CD4-positive, alpha-beta memory T cell (primary cell): Measurements from ENCODE around the gene PRR23E. TPM values are rescaled to one million over a fixed set of nuclear protein-coding genes. Genes with fewer than 3 reads are reported as not detected.

Experiments used
- CTCF ChIA-PET: fragments of 350-600 bp; sonication (Branson Sonifier 250); formaldehyde crosslinking; loops from one replicate; lab custom pipeline; 2021; ENCODE audit warnings: inconsistent platforms; ENCODE audit not compliant: partially characterized antibody; lab: Charles Lee
- POLR2A ChIA-PET: fragments of 350-600 bp; sonication (Branson Sonifier 250); formaldehyde crosslinking; loops from one replicate; lab custom pipeline; 2021; ENCODE audit not compliant: partially characterized antibody; lab: Charles Lee
- DNase-seq, 5 donors: peaks; one replicate each; pipeline versions ENCODE4 v3.0.0 to v3.0.0-alpha.2; 2020 to 2022; ENCODE audit warnings: mixed read lengths in 1 of 5
- H3K27ac ChIP-seq: one replicate; pipeline ENCODE4 v1.7.0; 2013; ENCODE audit warnings: low read depth, low read length
- H3K27me3 ChIP-seq: 2 replicates; pipeline ENCODE4 v1.7.0; 2013; ENCODE audit warnings: mild to moderate bottlenecking, low read length, moderate library complexity; ENCODE audit not compliant: insufficient read depth
- H3K36me3 ChIP-seq: 2 replicates; pipeline ENCODE4 v1.7.0; 2013; ENCODE audit warnings: mild to moderate bottlenecking, low read length, moderate library complexity; ENCODE audit not compliant: insufficient read depth
- H3K4me1 ChIP-seq: 2 replicates; pipeline ENCODE4 v1.7.0; 2013; ENCODE audit warnings: mild to moderate bottlenecking, low read length, moderate library complexity; ENCODE audit not compliant: insufficient read depth
- H3K4me3 ChIP-seq, 2 donors: one replicate each; pipeline ENCODE4 v1.7.0; 2013; ENCODE audit warnings: low read length in 2 of 2, mild to moderate bottlenecking in 1 of 2
- H3K9me3 ChIP-seq, 2 donors: one replicate each; pipeline ENCODE4 v1.7.0; 2013; ENCODE audit warnings: low read length in 2 of 2, control low read depth in 1 of 2; ENCODE audit not compliant: control insufficient read depth in 1 of 2
- H3K27ac Mint-ChIP-seq, 7 donors: one replicate each; pipeline ENCODE4 v1.8.0; 2020 to 2021; ENCODE audit warnings: mixed read lengths in 7 of 7, mild to moderate bottlenecking in 6 of 7, inconsistent platforms in 3 of 7, moderate library complexity in 3 of 7
- H3K27me3 Mint-ChIP-seq, 2 donors: one replicate each; pipeline ENCODE4 v1.8.0; 2020 to 2021; ENCODE audit warnings: mixed read lengths in 2 of 2
- H3K36me3 Mint-ChIP-seq, 2 donors: one replicate each; pipeline ENCODE4 v1.8.0; 2020 to 2021; ENCODE audit warnings: mixed read lengths in 2 of 2, inconsistent platforms in 1 of 2, mild to moderate bottlenecking in 1 of 2
- H3K4me1 Mint-ChIP-seq, 4 donors: one replicate each; pipeline ENCODE4 v1.8.0; 2020 to 2021; ENCODE audit warnings: mixed read lengths in 4 of 4, mild to moderate bottlenecking in 1 of 4
- H3K4me3 Mint-ChIP-seq, 8 donors: one replicate each; pipeline ENCODE4 v1.8.0; 2020 to 2021; ENCODE audit warnings: mixed read lengths in 8 of 8, mild to moderate bottlenecking in 7 of 8, moderate library complexity in 6 of 8, inconsistent platforms in 3 of 8
- H3K9me3 Mint-ChIP-seq, 8 donors: one replicate each; pipeline ENCODE4 v1.8.0; 2020 to 2021; ENCODE audit warnings: mixed read lengths in 8 of 8, mild to moderate bottlenecking in 5 of 8, inconsistent platforms in 3 of 8, moderate library complexity in 1 of 8
- intact Hi-C: fragments of 100-400 bp; cut with micrococcal nuclease; formaldehyde crosslinking; loops from one replicate; pipeline ENCODE4 v1.15.1; 2023
- polyA plus RNA-seq, 2 donors: library from polyadenylated mRNA; unstranded; fragments of 300-500 nt; fragmentation: Illumina TruSeq; gene quantifications; one replicate each; pipeline ENCODE4 v1.2.3, GENCODE V29; 2021
- total RNA-seq, 2 experiments: library from RNA; stranded (reverse); gene quantifications; one replicate each; pipeline ENCODE4 v1.2.3, GENCODE V29; 2021

Gene PRR23E
- total and polyA plus RNA-seq, 4 experiments from 2014 or later = not detected

DNA sequence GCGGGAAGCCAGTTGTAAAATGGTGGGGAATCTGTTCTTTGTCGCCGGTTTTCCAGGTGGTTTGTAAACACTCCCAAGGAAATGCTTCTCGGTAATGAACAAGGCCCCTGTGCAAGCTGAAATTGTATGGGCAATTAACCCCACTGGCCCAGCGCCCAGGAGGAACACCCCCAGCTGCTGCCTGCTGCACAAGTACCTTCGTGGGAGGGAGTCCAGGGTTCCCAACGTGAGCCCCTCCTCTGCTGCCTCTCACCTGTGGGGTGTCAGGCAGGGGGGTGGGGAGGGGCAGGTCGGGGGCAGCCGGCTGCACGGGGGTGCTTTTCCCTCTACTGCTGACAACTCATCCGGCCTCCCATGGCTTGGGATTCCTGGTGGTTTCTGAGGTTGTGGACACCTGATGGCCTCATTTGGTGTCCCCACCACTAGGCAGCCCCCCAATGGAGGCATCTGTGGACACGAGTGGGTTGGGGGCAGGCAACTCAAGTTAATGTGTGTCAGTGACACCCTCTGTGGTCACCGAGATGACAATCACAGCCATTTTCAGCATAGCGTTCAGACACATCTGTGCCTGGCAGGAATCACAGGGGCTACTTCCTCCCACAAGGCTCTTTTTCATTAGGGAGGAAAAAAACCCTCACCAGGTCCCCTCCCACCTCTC, 35.6 kb upstream of the PRR23E start:
- POLR2A ChIA-PET = no interaction called here
- CTCF ChIA-PET = no interaction called here
- intact Hi-C loops = no loop called here
- Mint-ChIP-seq H3K27ac (no peak overlapping the region), H3K9me3 (no peaks in the 10 kb centered on the region), H3K27me3 (peaks cover 2% of the 10 kb centered on the region in 2 donors), H3K4me1 (no peaks in the 10 kb centered on the region), H3K4me3 (no peak overlapping the region), H3K36me3 (no peaks in the 10 kb centered on the region)
- DNase-seq = no peak
- H3K4me1 ChIP-seq = no peaks in the 10 kb centered on the region
- H3K9me3 ChIP-seq = no peaks in the 10 kb centered on the region
- no peaks in the 10 kb centered on the region for H3K36me3 ChIP-seq
- no peak overlapping the region for H3K4me3 ChIP-seq
- H3K27me3 ChIP-seq = no peaks in the 10 kb centered on the region
- no peak overlapping the region for H3K27ac ChIP-seq

DNA sequence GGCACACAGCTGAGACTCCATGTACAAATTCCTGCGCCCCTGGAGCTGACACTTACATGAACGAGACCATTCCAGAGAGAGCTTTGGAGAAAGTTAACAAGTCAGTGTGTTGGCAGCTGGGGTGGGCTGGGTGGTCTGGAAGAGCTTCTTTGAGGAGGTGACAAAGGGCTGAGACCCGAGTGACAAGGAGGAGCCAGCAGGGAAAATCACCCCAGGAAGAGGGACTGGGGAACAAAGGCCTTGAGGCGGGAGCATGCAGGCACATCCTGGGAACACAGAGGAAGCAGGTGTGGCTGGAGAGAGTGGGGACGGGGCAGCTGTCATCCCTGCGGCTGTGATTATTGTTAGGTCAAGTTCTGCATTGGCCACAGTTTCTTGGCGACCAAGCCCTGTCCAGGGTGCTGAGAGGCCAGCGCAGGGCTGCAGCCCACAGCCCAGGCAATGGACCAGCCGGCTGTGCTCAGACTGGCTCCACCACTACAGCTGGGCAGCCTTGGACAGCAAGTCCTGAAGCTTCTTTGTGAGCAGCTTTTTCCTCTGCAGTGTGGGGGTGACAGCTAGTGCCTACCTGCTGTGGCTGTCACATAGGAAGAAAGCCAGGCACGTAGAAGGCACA, 34.2 kb upstream of the PRR23E start:
- H3K4me1 ChIP-seq = no peaks in the 10 kb centered on the region
- Mint-ChIP-seq H3K4me1 (no peaks in the 10 kb centered on the region), H3K27ac (no peak overlapping the region), H3K36me3 (no peaks in the 10 kb centered on the region), H3K27me3 (peaks cover 2% of the 10 kb centered on the region in 2 donors), H3K4me3 (no peak overlapping the region), H3K9me3 (no peaks in the 10 kb centered on the region)
- intact Hi-C loops = no loop called here
- H3K4me3 ChIP-seq = no peak overlapping the region
- H3K27ac ChIP-seq = no peak overlapping the region
- ChIA-PET POLR2A (no interaction called here), CTCF (no interaction called here)
- H3K27me3 ChIP-seq = no peaks in the 10 kb centered on the region
- no peaks in the 10 kb centered on the region for H3K9me3 ChIP-seq
- DNase-seq = no peak
- H3K36me3 ChIP-seq = no peaks in the 10 kb centered on the region

DNA sequence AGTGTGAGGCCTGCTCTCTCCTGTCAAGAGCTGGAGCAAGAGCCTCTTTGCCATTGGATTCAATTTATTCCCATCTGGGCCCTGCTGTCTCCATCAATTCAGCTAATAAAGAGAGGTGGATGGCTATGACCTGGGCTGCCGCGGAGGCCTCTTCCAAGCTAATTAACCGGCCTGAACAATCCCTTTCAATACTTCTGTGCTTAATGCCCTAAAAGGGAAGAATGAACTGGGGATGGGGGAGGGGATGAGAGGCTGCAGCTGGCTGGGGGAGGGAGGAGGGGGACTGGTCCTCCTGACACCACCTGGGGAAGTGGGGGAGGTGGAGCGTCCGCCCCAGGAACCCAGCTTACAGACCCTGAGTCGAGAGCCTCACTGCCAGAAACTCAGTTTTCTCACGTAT, 33.4 kb upstream of the PRR23E start:
- Histone ChIP-seq H3K27me3 (no peaks in the 10 kb centered on the region), H3K27ac (no peak overlapping the region), H3K4me1 (no peaks in the 10 kb centered on the region), H3K36me3 (no peaks in the 10 kb centered on the region), H3K4me3 (no peak overlapping the region), H3K9me3 (no peaks in the 10 kb centered on the region)
- Mint-ChIP-seq H3K27ac (no peak overlapping the region), H3K36me3 (no peaks in the 10 kb centered on the region), H3K27me3 (peaks cover 2% of the 10 kb centered on the region in 2 donors), H3K4me1 (no peaks in the 10 kb centered on the region), H3K4me3 (no peak overlapping the region), H3K9me3 (no peaks in the 10 kb centered on the region)
- POLR2A ChIA-PET = no interaction called here
- CTCF ChIA-PET = no interaction called here
- intact Hi-C loops = no loop called here
- no peak for DNase-seq

DNA sequence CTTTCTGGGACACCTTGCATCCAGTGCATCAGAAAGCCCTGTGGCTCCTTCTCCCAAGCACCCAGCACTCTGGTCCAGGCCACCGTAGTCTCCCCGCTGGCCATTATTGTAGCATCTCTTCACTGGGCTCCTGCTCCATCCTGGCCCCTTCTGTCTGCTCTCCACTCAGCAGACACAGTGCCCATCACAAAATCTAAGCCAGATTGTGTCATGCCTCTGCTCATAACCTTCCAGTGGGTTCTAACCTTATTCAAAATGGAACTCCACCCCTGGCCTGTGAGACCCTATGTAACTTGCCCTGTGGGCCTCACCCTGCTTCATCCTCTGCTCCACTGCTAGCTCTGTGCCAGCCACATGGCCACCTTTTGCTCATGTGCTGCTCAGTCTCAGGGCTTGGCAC, 31.7 kb upstream of the PRR23E start:
- Mint-ChIP-seq H3K9me3 (no peaks in the 10 kb centered on the region), H3K4me3 (no peak overlapping the region), H3K27me3 (peaks cover 2% of the 10 kb centered on the region in 2 donors), H3K4me1 (no peaks in the 10 kb centered on the region), H3K27ac (no peak overlapping the region), H3K36me3 (no peaks in the 10 kb centered on the region)
- ChIA-PET POLR2A (no interaction called here), CTCF (no interaction called here)
- no peak for DNase-seq
- Histone ChIP-seq H3K27ac (no peak overlapping the region), H3K27me3 (no peaks in the 10 kb centered on the region), H3K4me1 (no peaks in the 10 kb centered on the region), H3K4me3 (no peak overlapping the region), H3K36me3 (no peaks in the 10 kb centered on the region), H3K9me3 (no peaks in the 10 kb centered on the region)
- intact Hi-C loops = no loop called here

DNA sequence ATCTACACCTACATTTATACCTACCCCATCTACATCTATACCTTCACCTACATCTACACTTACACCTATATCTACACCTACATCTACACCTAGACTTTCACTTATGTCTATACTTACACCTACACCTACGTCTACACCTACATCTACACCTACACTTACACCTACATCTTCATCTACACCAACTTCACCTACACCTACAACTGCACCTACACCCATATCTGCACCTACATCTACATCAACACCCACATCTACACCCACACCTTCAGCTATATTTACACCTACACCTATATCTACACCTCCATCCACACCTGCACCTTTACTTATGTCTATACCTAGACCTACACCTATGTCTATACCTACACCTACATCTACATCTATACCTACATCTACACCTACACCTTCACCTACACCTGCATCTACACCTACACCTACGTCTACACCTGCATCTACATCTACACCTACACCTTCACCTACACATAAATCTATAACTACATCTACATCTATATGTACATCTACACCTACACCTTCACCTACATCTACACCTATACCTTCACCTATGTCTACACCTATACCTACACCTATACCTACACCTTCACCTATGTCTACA, 30.9 kb upstream of the PRR23E start:
- intact Hi-C loops = no loop called here
- H3K4me3 ChIP-seq = no peak overlapping the region
- CTCF ChIA-PET = interaction anchor here (0.7 kb wide), 1 partner anchor 10 kb away, joined by 3 read pairs; no protein-coding TSS in a partner anchor
- no peak overlapping the region for H3K27ac ChIP-seq
- Mint-ChIP-seq H3K36me3 (no peaks in the 10 kb centered on the region), H3K27me3 (peaks cover 2% of the 10 kb centered on the region in 2 donors), H3K9me3 (no peaks in the 10 kb centered on the region), H3K4me1 (no peaks in the 10 kb centered on the region), H3K4me3 (no peak overlapping the region), H3K27ac (no peak overlapping the region)
- no peaks in the 10 kb centered on the region for H3K36me3 ChIP-seq
- no peak for DNase-seq
- no peaks in the 10 kb centered on the region for H3K9me3 ChIP-seq
- H3K27me3 ChIP-seq = no peaks in the 10 kb centered on the region
- POLR2A ChIA-PET = no interaction called here
- H3K4me1 ChIP-seq = no peaks in the 10 kb centered on the region

DNA sequence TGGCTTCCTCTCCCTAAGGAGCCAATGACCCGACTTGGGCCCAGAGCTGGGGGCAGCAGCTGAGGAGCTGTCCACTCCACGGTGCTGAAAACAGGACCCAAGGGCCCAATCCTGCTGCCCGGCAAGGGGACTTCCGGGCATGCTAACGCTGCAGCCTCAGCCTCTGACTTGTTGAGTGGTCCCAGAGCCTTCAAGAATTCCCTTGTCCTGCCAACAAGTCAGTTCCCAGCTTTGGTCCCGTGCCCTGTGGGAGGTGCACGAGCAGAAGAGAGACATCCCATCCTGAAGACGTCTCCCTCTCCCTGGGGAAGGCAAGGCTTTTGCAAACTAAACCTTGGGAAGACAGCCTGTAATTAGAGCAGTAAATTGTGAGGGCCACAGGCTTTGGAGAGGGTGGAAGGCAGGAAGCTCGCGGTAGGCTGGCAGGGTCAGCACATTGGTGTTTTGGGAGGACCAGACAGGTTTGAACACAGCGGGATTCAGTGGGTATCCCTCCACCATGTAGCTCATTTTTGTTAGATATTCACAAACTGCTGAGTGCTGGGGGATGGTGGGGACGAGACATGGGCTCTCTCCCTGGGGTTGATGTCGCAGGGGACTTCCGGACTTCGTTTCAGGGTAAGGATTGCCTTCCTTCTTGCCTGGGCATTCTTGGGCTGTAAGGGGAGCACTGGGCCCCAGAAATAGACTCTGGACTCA, 29.8 kb upstream of the PRR23E start:
- Histone ChIP-seq H3K4me3 (no peak overlapping the region), H3K27ac (no peak overlapping the region), H3K9me3 (no peaks in the 10 kb centered on the region), H3K27me3 (no peaks in the 10 kb centered on the region), H3K36me3 (no peaks in the 10 kb centered on the region), H3K4me1 (no peaks in the 10 kb centered on the region)
- no peak for DNase-seq
- Mint-ChIP-seq H3K9me3 (peaks cover 0 to 3% (median 0%) of the 10 kb centered on the region in 8 donors), H3K27ac (no peak overlapping the region), H3K4me1 (no peaks in the 10 kb centered on the region), H3K27me3 (peaks cover 2% of the 10 kb centered on the region in 2 donors), H3K4me3 (no peak overlapping the region), H3K36me3 (no peaks in the 10 kb centered on the region)
- intact Hi-C loops = no loop called here
- ChIA-PET POLR2A (no interaction called here), CTCF (interaction anchor here (0.7 kb wide), 1 partner anchor 11 kb away, joined by 3 read pairs; no protein-coding TSS in a partner anchor)

DNA sequence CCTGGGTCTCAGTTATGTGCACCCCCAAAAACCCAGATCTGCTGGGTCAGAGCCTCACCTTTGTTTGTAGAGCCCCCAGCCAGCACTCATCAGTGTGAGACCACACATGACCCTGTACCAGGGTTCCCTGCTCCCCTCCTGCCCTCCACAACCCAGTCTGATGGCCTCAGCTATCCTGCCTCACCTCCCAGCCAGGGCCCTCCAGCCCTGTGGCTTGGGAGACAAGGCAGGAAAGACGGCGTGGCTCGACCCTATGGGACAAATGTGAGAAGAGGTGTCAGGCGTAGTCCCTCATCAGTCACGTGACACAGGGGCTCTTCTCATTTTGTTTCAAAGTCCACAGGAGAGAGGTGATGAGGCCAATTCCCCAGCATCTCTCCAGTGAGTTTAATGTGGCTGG, 28.3 kb upstream of the PRR23E start:
- Mint-ChIP-seq H3K4me1 (no peaks in the 10 kb centered on the region), H3K4me3 (no peak overlapping the region), H3K36me3 (no peaks in the 10 kb centered on the region), H3K27me3 (peaks cover 3 to 7% of the 10 kb centered on the region in 2 donors), H3K27ac (no peak overlapping the region), H3K9me3 (peaks cover 0 to 3% (median 0%) of the 10 kb centered on the region in 8 donors)
- DNase-seq = no peak
- no peaks in the 10 kb centered on the region for H3K4me1 ChIP-seq
- H3K4me3 ChIP-seq = no peak overlapping the region
- POLR2A ChIA-PET = no interaction called here
- H3K36me3 ChIP-seq = no peaks in the 10 kb centered on the region
- intact Hi-C loops = no loop called here
- no peaks in the 10 kb centered on the region for H3K27me3 ChIP-seq
- no peak overlapping the region for H3K27ac ChIP-seq
- H3K9me3 ChIP-seq = no peaks in the 10 kb centered on the region
- CTCF ChIA-PET = no interaction called here
